Measurements from ENCODE around the gene RPL10. TPM values are rescaled to one million over a fixed set of nuclear protein-coding genes. Genes with fewer than 3 reads are reported as not detected.

RPL10 gene
- total RNA-seq, 1 donor from 2014 or later = 6,023 TPM

DNA sequence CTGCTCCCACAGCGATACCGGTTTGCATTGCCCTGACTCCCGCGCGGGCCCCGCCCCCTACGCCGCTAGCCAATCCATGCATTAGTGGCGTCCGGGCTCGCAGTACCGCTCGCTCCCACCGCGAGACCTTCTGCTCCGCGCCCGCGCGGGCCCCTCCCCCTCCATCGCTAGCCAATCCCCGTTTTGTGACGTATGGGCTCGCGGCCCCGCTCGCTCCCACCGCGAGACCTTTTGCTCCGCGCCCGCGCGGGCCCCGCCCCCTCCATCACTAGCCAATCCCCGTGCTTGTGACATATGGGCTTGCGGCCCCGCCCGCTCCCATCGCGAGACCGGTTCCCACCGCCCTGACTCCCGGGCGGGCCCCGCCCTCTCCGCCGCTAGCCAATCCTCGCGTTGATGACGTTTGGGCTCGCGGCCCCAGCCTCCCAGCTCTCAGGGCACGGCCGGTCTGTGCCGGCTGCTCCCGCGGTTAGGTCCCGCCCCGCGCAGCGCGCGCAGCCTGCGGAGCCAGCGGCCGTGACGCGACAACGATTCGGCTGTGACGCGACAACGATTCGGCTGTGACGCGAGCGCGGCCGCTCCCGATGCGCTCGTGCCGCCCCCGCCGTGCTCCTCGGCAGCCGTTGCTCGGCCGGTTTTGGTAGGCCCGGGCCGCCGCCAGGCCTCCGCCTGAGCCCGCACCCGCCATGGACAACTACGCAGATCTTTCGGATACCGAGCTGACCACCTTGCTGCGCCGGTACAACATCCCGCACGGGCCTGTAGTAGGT lies 19.2 kb upstream of the RPL10 start, which contains the start of gene EMD:
EMD (plus strand) TSS at position 497 of the 770 bp plus-strand sequence; CDS start at position 687, 190 bp downstream.
- no peaks in the 10 kb centered on the region for H3K27me3 ChIP-seq (ENCODE audit: control insufficient read depth, insufficient read depth, low read length)
- peaks cover 4% of the 10 kb centered on the region for H3K36me3 ChIP-seq (ENCODE audit: control insufficient read depth, insufficient read depth, low read length)
- DNase-seq (ENCODE audit: low read depth) (peak; percentile 85), FAIRE-seq (no peak)
- peak within 1 kb of the TSS; percentile 68 for H3K4me3 ChIP-seq (ENCODE audit: low read depth, low read length)
- TF ChIP-seq, protein P1, sequence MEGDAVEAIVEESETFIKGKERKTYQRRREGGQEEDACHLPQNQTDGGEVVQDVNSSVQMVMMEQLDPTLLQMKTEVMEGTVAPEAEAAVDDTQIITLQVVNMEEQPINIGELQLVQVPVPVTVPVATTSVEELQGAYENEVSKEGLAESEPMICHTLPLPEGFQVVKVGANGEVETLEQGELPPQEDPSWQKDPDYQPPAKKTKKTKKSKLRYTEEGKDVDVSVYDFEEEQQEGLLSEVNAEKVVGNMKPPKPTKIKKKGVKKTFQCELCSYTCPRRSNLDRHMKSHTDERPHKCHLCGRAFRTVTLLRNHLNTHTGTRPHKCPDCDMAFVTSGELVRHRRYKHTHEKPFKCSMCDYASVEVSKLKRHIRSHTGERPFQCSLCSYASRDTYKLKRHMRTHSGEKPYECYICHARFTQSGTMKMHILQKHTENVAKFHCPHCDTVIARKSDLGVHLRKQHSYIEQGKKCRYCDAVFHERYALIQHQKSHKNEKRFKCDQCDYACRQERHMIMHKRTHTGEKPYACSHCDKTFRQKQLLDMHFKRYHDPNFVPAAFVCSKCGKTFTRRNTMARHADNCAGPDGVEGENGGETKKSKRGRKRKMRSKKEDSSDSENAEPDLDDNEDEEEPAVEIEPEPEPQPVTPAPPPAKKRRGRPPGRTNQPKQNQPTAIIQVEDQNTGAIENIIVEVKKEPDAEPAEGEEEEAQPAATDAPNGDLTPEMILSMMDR (IDR thresholded peaks at IDR 0.05; ENCODE audit: insufficient read depth, low read length, severe bottlenecking) = no peak

DNA sequence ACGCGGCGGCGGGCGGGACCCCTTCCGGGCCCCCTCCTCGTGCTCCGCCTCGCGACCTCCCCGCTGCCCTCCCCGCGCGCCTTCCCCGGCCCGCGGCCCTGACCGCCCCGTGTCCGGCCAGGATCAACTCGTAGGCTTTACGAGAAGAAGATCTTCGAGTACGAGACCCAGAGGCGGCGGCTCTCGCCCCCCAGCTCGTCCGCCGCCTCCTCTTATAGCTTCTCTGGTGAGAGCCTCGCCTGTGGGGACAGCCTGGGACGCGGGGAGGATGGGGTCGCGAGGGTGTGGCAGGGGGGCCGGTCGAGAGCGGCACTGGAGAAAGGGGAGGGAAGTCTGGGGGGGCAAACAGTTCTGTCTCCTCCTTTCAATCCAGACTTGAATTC lies 18.6 kb upstream of the RPL10 start:
- no peak for FAIRE-seq
- DNase-seq (ENCODE audit: low read depth) = no peak

DNA sequence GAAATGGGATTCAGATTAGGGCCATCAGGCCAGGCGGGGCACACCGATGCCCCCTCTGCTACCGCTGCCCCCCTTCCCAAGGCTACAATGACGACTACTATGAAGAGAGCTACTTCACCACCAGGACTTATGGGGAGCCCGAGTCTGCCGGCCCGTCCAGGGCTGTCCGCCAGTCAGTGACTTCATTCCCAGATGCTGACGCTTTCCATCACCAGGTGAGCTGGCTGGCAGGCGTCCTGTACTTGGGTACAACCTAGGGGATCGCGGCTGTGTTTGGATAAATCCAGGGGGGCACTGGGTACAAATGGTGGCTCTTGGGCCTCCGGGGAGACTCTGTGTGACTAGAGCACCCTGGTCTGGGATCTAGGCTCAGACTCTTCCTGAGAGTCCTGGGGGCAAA lies 18.0 kb upstream of the RPL10 start:
- FAIRE-seq (no peak), DNase-seq (ENCODE audit: low read depth) (no peak)
- TF ChIP-seq, protein P1 (IDR thresholded peaks at IDR 0.05; ENCODE audit: insufficient read depth, low read length, severe bottlenecking) = no peak
- no peaks in the 10 kb centered on the region for H3K27me3 ChIP-seq (ENCODE audit: control insufficient read depth, insufficient read depth, low read length)
- peak overlapping the region; percentile 68 for H3K4me3 ChIP-seq (ENCODE audit: low read depth, low read length)
- H3K36me3 ChIP-seq (ENCODE audit: control insufficient read depth, insufficient read depth, low read length) = peaks cover 4% of the 10 kb centered on the region

More for the DNA sequence above, 18.6 kb upstream of the RPL10 start:
- TF ChIP-seq, protein P1 (IDR thresholded peaks at IDR 0.05; ENCODE audit: insufficient read depth, low read length, severe bottlenecking) = no peak
- peak overlapping the region; percentile 68 for H3K4me3 ChIP-seq (ENCODE audit: low read depth, low read length)
- H3K36me3 ChIP-seq (ENCODE audit: control insufficient read depth, insufficient read depth, low read length) = peaks cover 4% of the 10 kb centered on the region
- no peaks in the 10 kb centered on the region for H3K27me3 ChIP-seq (ENCODE audit: control insufficient read depth, insufficient read depth, low read length)

DNA sequence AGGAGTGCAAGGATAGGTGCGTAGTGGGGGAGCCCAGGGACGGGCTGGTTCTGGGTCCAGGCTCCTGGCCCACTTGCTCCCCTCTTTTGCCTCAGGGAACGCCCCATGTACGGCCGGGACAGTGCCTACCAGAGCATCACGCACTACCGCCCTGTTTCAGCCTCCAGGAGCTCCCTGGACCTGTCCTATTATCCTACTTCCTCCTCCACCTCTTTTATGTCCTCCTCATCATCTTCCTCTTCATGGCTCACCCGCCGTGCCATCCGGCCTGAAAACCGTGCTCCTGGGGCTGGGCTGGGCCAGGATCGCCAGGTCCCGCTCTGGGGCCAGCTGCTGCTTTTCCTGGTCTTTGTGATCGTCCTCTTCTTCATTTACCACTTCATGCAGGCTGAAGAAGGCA lies 17.4 kb upstream of the RPL10 start:
- FAIRE-seq (no peak), DNase-seq (ENCODE audit: low read depth) (no peak)
- H3K36me3 ChIP-seq (ENCODE audit: control insufficient read depth, insufficient read depth, low read length) = peaks cover 4% of the 10 kb centered on the region
- TF ChIP-seq, protein P1 (IDR thresholded peaks at IDR 0.05; ENCODE audit: insufficient read depth, low read length, severe bottlenecking) = no peak
- H3K4me3 ChIP-seq (ENCODE audit: low read depth, low read length) = no peak overlapping the region
- H3K27me3 ChIP-seq (ENCODE audit: control insufficient read depth, insufficient read depth, low read length) = no peaks in the 10 kb centered on the region

DNA sequence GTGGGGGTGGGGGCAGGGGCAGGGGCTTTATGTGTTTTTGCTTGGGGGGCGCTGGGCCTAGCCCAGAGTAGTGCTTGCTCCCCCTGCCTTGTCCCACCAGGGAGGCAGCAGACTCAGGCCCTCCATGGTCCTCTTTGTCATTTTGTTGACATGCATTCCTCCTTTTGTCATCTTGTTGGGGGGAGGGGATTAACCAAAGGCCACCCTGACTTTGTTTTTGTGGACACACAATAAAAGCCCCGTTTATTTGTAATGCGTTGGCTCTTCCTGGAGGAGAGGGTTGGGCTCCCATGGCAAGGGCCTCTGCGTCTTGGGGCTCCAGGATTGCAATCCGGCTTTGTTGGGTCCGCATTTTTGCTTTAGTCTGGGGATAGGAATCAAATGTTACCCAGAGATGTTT lies 16.9 kb upstream of the RPL10 start:
- DNase-seq (ENCODE audit: low read depth) (no peak), FAIRE-seq (no peak)
- Histone ChIP-seq H3K36me3 (ENCODE audit: control insufficient read depth, insufficient read depth, low read length) (peaks cover 4% of the 10 kb centered on the region), H3K27me3 (ENCODE audit: control insufficient read depth, insufficient read depth, low read length) (no peaks in the 10 kb centered on the region), H3K4me3 (ENCODE audit: low read depth, low read length) (no peak overlapping the region)
- TF ChIP-seq, protein P1 (IDR thresholded peaks at IDR 0.05; ENCODE audit: insufficient read depth, low read length, severe bottlenecking) = no peak

Measured in bronchial epithelial cell (primary cell).